HCT116 (cell line): ENCODE results near the gene PISD. TPM values are rescaled to one million over a fixed set of nuclear protein-coding genes. Genes with fewer than 3 reads are reported as not detected.

ENCODE experiments used
- ATAC-seq: fragments of 200-7000 bp; cut with Tn5 transposase; 2 replicates; pipeline ENCODE4 v1.9.1; 2020; ENCODE audit warnings: mild to moderate bottlenecking, moderate library complexity
- BruUV-seq: library from RNA; stranded (reverse); fragments of 400-500 nt; replicated peaks from 2 replicates; lab custom pipeline; 2021; lab: Mats Ljungman, UMichigan
- CTCF ChIA-PET: fragments of 300-600 bp; sonication (Branson Sonifier 250); formaldehyde crosslinking; loops from one replicate; lab custom pipeline; 2021; ENCODE audit warnings: antibody characterized with exemption; lab: Charles Lee
- POLR2A ChIA-PET: fragments of 300-600, 350-600 bp; sonication (Branson Sonifier 250); formaldehyde crosslinking; loops from one replicate; lab custom pipeline; 2021; ENCODE audit warnings: antibody characterized with exemption; lab: Charles Lee
- RAD21 ChIA-PET, 2 experiments: fragments of 300-600 bp; sonication (Branson Sonifier 250); formaldehyde crosslinking; loops; one replicate each; lab custom pipeline; 2023; ENCODE audit warnings: low total read pairs in 2 of 2; ENCODE audit not compliant: uncharacterized antibody in 2 of 2, unreplicated experiment in 2 of 2, low non-redundant PET in 1 of 2; lab: Charles Lee
- DNase-seq: peaks from one replicate; pipeline ENCODE4 v3.0.0-alpha.2; 2010; ENCODE audit warnings: low read depth, low spot score
- H2AFZ ChIP-seq: fragments of 200-600 bp; shearing (Covaris generic), sonication (generic); 2 replicates; pipeline ENCODE4 v1.6.1; 2017; ENCODE audit warnings: low read depth, mixed run types, mixed read lengths, antibody characterized with exemption, low read length; ENCODE audit not compliant: poor library complexity, severe bottlenecking
- H3K27ac ChIP-seq: 2 replicates; pipeline ENCODE4 v1.5.1; 2012; ENCODE audit warnings: low read depth, low read length
- H3K27me3 ChIP-seq: fragments of 200-600 bp; sonication (generic); 2 replicates; pipeline ENCODE4 v1.6.1; 2016; ENCODE audit warnings: mixed run types, low read length, mixed read lengths; ENCODE audit not compliant: insufficient read depth
- H3K36me3 ChIP-seq, 2 experiments: fragments of 200-500 bp in 1 of 2; fragments of 200-600 bp in 1 of 2; sonication (Bioruptor generic) in 1 of 2; sonication (generic) in 1 of 2; 2 replicates each; pipeline versions ENCODE4 v1.5.1 to v1.6.1; 2014 to 2016; ENCODE audit warnings: low read length in 2 of 2, inconsistent platforms in 1 of 2, mixed read lengths in 1 of 2, mixed run types in 1 of 2; ENCODE audit not compliant: insufficient read depth in 2 of 2, control insufficient read depth in 1 of 2
- H3K4me1 ChIP-seq, 2 experiments: fragments of 200-600 bp in 1 of 2; sonication (generic) in 1 of 2; 2 replicates each; pipeline versions ENCODE4 v1.5.1 to v1.6.1; 2012 to 2017; ENCODE audit warnings: low read length in 2 of 2, inconsistent platforms in 1 of 2, mild to moderate bottlenecking in 1 of 2, mixed read lengths in 1 of 2, mixed run types in 1 of 2, moderate library complexity in 1 of 2; ENCODE audit not compliant: insufficient read depth in 2 of 2, control insufficient read depth in 1 of 2
- H3K4me2 ChIP-seq: fragments of 200-600 bp; sonication (generic); 2 replicates; pipeline ENCODE4 v1.6.1; 2017; ENCODE audit warnings: mixed run types, low read length, mixed read lengths
- H3K4me3 ChIP-seq, 2 experiments: fragments of 200-600 bp in 1 of 2; sonication (generic) in 1 of 2; replicated peaks in 1 of 2; 2 replicates each; pipeline ENCODE4 v1.5.1; 2011 to 2016; ENCODE audit warnings: low read length in 2 of 2, control low read depth in 1 of 2, low read depth in 1 of 2, mild to moderate bottlenecking in 1 of 2, mixed read lengths in 1 of 2, mixed run types in 1 of 2
- H3K79me2 ChIP-seq: fragments of 200-600 bp; sonication (generic); 2 replicates; pipeline ENCODE4 v1.6.1; 2017; ENCODE audit warnings: mild to moderate bottlenecking, mixed run types, low read length, moderate library complexity, mixed read lengths; ENCODE audit not compliant: insufficient read depth
- H3K9ac ChIP-seq: fragments of 200-600 bp; sonication (generic); 2 replicates; pipeline ENCODE4 v1.6.1; 2016; ENCODE audit warnings: low read length, mixed read lengths
- H3K9me2 ChIP-seq: fragments of 200-600 bp; sonication (generic), shearing (Covaris generic); 2 replicates; pipeline ENCODE4 v1.6.1; 2017; ENCODE audit warnings: mixed run types, mild to moderate bottlenecking, moderate library complexity; ENCODE audit not compliant: insufficient read depth
- H3K9me3 ChIP-seq, 2 experiments: fragments of 200-500 bp in 1 of 2; fragments of 200-600 bp in 1 of 2; sonication (Bioruptor generic) in 1 of 2; sonication (generic) in 1 of 2; 2 replicates each; pipeline ENCODE4 v1.6.1; 2014 to 2017; ENCODE audit warnings: low read length in 2 of 2, mixed read lengths in 2 of 2, inconsistent platforms in 1 of 2, low read depth in 1 of 2, mild to moderate bottlenecking in 1 of 2, mixed run types in 1 of 2, moderate library complexity in 1 of 2; ENCODE audit not compliant: control insufficient read depth in 1 of 2, insufficient read depth in 1 of 2
- H4K20me1 ChIP-seq: fragments of 200-600 bp; sonication (generic), shearing (Covaris generic); 2 replicates; pipeline ENCODE4 v1.6.1; 2017; ENCODE audit warnings: mixed run types, mild to moderate bottlenecking, moderate library complexity; ENCODE audit not compliant: insufficient read depth
- ATF3 ChIP-seq: IDR thresholded peaks from 2 replicates; pipeline ENCODE4 v1.6.1; 2012
- CBX3 ChIP-seq: IDR thresholded peaks from 2 replicates; pipeline ENCODE4 v1.6.1; 2012; ENCODE audit warnings: low read depth
- CTCF ChIP-seq, 3 experiments: fragments of 200-600 bp in 1 of 3; sonication (generic) in 1 of 3; IDR thresholded peaks in 2 of 3; conservative IDR thresholded peaks in 1 of 3; 2 replicates each; pipeline ENCODE4 v1.5.1; 2012 to 2017; ENCODE audit warnings: low read depth in 2 of 3, low read length in 2 of 3, antibody characterized with exemption in 1 of 3, borderline replicate concordance in 1 of 3, control low read depth in 1 of 3, mild to moderate bottlenecking in 1 of 3, mixed read lengths in 1 of 3, mixed run types in 1 of 3, moderate library complexity in 1 of 3; ENCODE audit not compliant: insufficient read depth in 1 of 3
- EGR1 ChIP-seq: IDR thresholded peaks from 2 replicates; pipeline ENCODE4 v1.6.1; 2012; ENCODE audit warnings: low read depth
- ELF1 ChIP-seq: IDR thresholded peaks from 2 replicates; pipeline ENCODE4 v1.6.1; 2012; ENCODE audit warnings: low read depth, borderline replicate concordance
- EZH2 ChIP-seq: fragments of 200-600 bp; sonication (generic); IDR thresholded peaks from 2 replicates; pipeline ENCODE4 v1.6.1; 2017; ENCODE audit warnings: antibody characterized with exemption, mixed run types
- EZH2phosphoT487 ChIP-seq: fragments of 200-600 bp; IDR thresholded peaks from 2 replicates; pipeline ENCODE4 v1.6.1; 2018; ENCODE audit warnings: antibody characterized with exemption, borderline replicate concordance
- FOSL1 ChIP-seq: IDR thresholded peaks from 2 replicates; pipeline ENCODE4 v1.6.1; 2012; ENCODE audit warnings: low read depth
- JUND ChIP-seq: IDR thresholded peaks from 2 replicates; pipeline ENCODE4 v1.6.1; 2012
- MAX ChIP-seq: IDR thresholded peaks from 2 replicates; pipeline ENCODE4 v1.6.1; 2012
- POLR2AphosphoS5 ChIP-seq: IDR thresholded peaks from 2 replicates; pipeline ENCODE4 v1.6.1; 2011; ENCODE audit warnings: mild to moderate bottlenecking, low read depth, low read length, moderate library complexity
- RAD21 ChIP-seq: IDR thresholded peaks from 2 replicates; pipeline ENCODE4 v1.6.1; 2012; ENCODE audit warnings: low read depth, mild to moderate bottlenecking
- REST ChIP-seq: IDR thresholded peaks from 2 replicates; pipeline ENCODE4 v1.6.1; 2012; ENCODE audit warnings: low read depth
- SRF ChIP-seq: IDR thresholded peaks from 2 replicates; pipeline ENCODE4 v1.6.1; 2012; ENCODE audit warnings: low read depth
- YY1 ChIP-seq: IDR thresholded peaks from 2 replicates; pipeline ENCODE4 v1.6.1; 2011; ENCODE audit warnings: low read length, low read depth, moderate library complexity, mild to moderate bottlenecking; ENCODE audit not compliant: insufficient replicate concordance; ENCODE audit errors: extremely low read depth
- ZBTB33 ChIP-seq: IDR thresholded peaks from 2 replicates; pipeline ENCODE4 v1.6.1; 2011; ENCODE audit warnings: mild to moderate bottlenecking, low read length, moderate library complexity; ENCODE audit not compliant: insufficient replicate concordance; ENCODE audit errors: extremely low read depth
- ZFX ChIP-seq: fragments of 450-650 bp; IDR thresholded peaks from 2 replicates; pipeline ENCODE4 v1.6.1; 2017
- intact Hi-C: fragments of 100-400 bp; cut with micrococcal nuclease; formaldehyde crosslinking; loops from 2 replicates; pipeline ENCODE4 v1.10.0; 2022
- total RNA-seq: library from RNA; stranded (reverse); gene quantifications from one replicate; pipeline ENCODE4 v1.2.1, GENCODE V29; 2021; ENCODE audit not compliant: unreplicated experiment

Gene PISD
- total RNA-seq, 1 experiment from 2014 or later = 47.1 TPM

GRCh38 chr22:31678748-31679147 is 16.7 kb upstream of the PISD start:
- Histone ChIP-seq H3K9me3 (no peaks in the 10 kb centered on the region), H2AFZ (no peak overlapping the region), H3K27me3 (no peaks in the 10 kb centered on the region), H3K9ac (no peak overlapping the region), H3K4me3 (no peak overlapping the region), H3K36me3 (peaks cover 0 to under 1% of the 10 kb centered on the region in 2 experiments; a peak in 2 of 4 replicates), H3K4me2 (no peak overlapping the region), H3K27ac (no peak overlapping the region), H3K9me2 (no peaks in the 10 kb centered on the region), H4K20me1 (no peaks in the 10 kb centered on the region), H3K4me1 (peaks cover 12 to 30% of the 10 kb centered on the region in 2 experiments), H3K79me2 (no peaks in the 10 kb centered on the region)
- DNase-seq (no peak), ATAC-seq (no peak)
- intact Hi-C loops = no loop called here
- TF ChIP-seq ELF1 (no peak), YY1 (no peak), EZH2 (no peak), REST (no peak), FOSL1 (no peak), EZH2phosphoT487 (no peak), CBX3 (no peak), ZFX (no peak), JUND (no peak), MAX (no peak), POLR2AphosphoS5 (no peak), EGR1 (no peak), SRF (no peak), ZBTB33 (no peak), ATF3 (no peak), RAD21 (no peak), CTCF (IDR thresholded peaks at IDR 0.05 in 2 of 3, conservative IDR thresholded peaks at IDR 0.05 in 1 of 3; ENCODE audit: borderline replicate concordance in 1 of 3, insufficient read depth in 1 of 3, low read depth in 2 of 3, low read length in 2 of 3) (no peak)
- no TSS peak for BruUV-seq
- ChIA-PET POLR2A (interaction anchor here (0.7 kb wide), 1 partner anchor 59 kb away, joined by 5 read pairs; no protein-coding TSS in a partner anchor), RAD21 (interaction anchor here in 1 of 2 experiments (0.7 kb wide), 1 partner anchor 307 kb away, joined by 3 read pairs; no protein-coding TSS in a partner anchor), CTCF (interaction anchor here (0.9 kb wide), 1 partner anchor 292 kb away, joined by 3 read pairs; no protein-coding TSS in a partner anchor)
